GM12892 (cell line): ENCODE measurements around the gene ATXN1.
"Not testable (repeated sequence)": the region's sequence is repeated elsewhere in the genome, so short reads cannot be mapped to it uniquely, and the experiment has no call there.

ENCODE experiments used
- DNase-seq: peaks from one replicate; pipeline ENCODE4 v3.0.0; 2011; ENCODE audit not compliant: insufficient read length
- FAIRE-seq: peaks from 2 replicates; lab custom pipeline; 2011; peaks lifted over from hg19 to GRCh38; lab: Jason Lieb, UNC
- POLR2A ChIP-seq: IDR thresholded peaks from 2 replicates; pipeline ENCODE4 v1.6.1; 2011; ENCODE audit warnings: low read depth, low read length, control low read depth
- POLR2AphosphoS5 ChIP-seq: IDR thresholded peaks from 2 replicates; pipeline ENCODE4 v1.6.1; 2011; ENCODE audit warnings: low read depth, low read length, control low read depth
- TAF1 ChIP-seq: IDR thresholded peaks from 2 replicates; pipeline ENCODE4 v1.6.1; 2011; ENCODE audit warnings: low read depth, mild to moderate bottlenecking, control low read depth, low read length, borderline replicate concordance

Gene ATXN1

GRCh38 chr6:16393326-16393725 is 367.9 kb downstream of the ATXN1 start:
- DNase-seq (no peak), FAIRE-seq (no peak)
- TF ChIP-seq POLR2AphosphoS5 (no peak), POLR2A (no peak), TAF1 (no peak)

- FAIRE-seq = no peak
- no peak for DNase-seq
- no peak for TF ChIP-seq POLR2AphosphoS5
- no peak for TF ChIP-seq TAF1
- TF ChIP-seq POLR2A = no peak
These were observed 369.2 kb downstream of the ATXN1 start for GRCh38 chr6:16392010-16392409.

- FAIRE-seq = no peak
- TF ChIP-seq POLR2A = no peak
- TF ChIP-seq TAF1 = no peak
- no peak for TF ChIP-seq POLR2AphosphoS5
- DNase-seq = no peak
These were observed 369.8 kb downstream of the ATXN1 start for GRCh38 chr6:16391451-16391912.

GRCh38 chr6:16390909-16391450 is 370.3 kb downstream of the ATXN1 start:
- not testable (repeated sequence) for FAIRE-seq, DNase-seq

GRCh38 chr6:16389642-16390041 is 371.6 kb downstream of the ATXN1 start:
- no peak for DNase-seq
- FAIRE-seq = no peak
- TF ChIP-seq POLR2AphosphoS5 (no peak), POLR2A (no peak), TAF1 (no peak)

- FAIRE-seq = no peak
- no peak for DNase-seq
- TF ChIP-seq POLR2A = no peak
These were observed 372.8 kb downstream of the ATXN1 start for GRCh38 chr6:16388488-16388887.

GRCh38 chr6:16386057-16386456 is 375.2 kb downstream of the ATXN1 start:
- FAIRE-seq (no peak), DNase-seq (no peak)
- TF ChIP-seq POLR2A (no peak), TAF1 (no peak), POLR2AphosphoS5 (no peak)

GRCh38 chr6:16383607-16384206 is 377.6 kb downstream of the ATXN1 start:
- DNase-seq (no peak), FAIRE-seq (no peak)
- TF ChIP-seq TAF1 = no peak
- TF ChIP-seq POLR2AphosphoS5 = no peak
- no peak for TF ChIP-seq POLR2A

GRCh38 chr6:16381968-16382367 is 379.3 kb downstream of the ATXN1 start:
- not testable (repeated sequence) for FAIRE-seq, DNase-seq

- TF ChIP-seq TAF1 = no peak
- DNase-seq (no peak), FAIRE-seq (no peak)
These were observed 380.9 kb downstream of the ATXN1 start for GRCh38 chr6:16380220-16380809.

- not testable (repeated sequence) for FAIRE-seq, DNase-seq
These were observed 382.9 kb downstream of the ATXN1 start for GRCh38 chr6:16378360-16378759.

- no peak for FAIRE-seq
- no peak for DNase-seq
- TF ChIP-seq TAF1 = no peak
- TF ChIP-seq POLR2AphosphoS5 = no peak
- no peak for TF ChIP-seq POLR2A
These were observed 383.8 kb downstream of the ATXN1 start for GRCh38 chr6:16377470-16377869.

GRCh38 chr6:16375843-16376242 is 385.4 kb downstream of the ATXN1 start:
- FAIRE-seq = no peak

GRCh38 chr6:16375206-16375605 is 386.1 kb downstream of the ATXN1 start:
- FAIRE-seq = no peak
- TF ChIP-seq POLR2A (no peak), TAF1 (no peak), POLR2AphosphoS5 (no peak)

More at GRCh38 chr6:16375843-16376242, 385.4 kb downstream of the ATXN1 start:
- TF ChIP-seq POLR2A (no peak), TAF1 (no peak), POLR2AphosphoS5 (no peak)
- no peak for DNase-seq

More at GRCh38 chr6:16375206-16375605, 386.1 kb downstream of the ATXN1 start:
- DNase-seq = no peak
